OCI-LY3 (cell line): ENCODE results near the gene RNU5D-1.
A peak's percentile ranks its signal among the peaks of the same experiment; 100 is the strongest.

Experiments
- H2AFZ ChIP-seq: fragments of 200-600, 300-600 bp; shearing (Covaris generic); 2 replicates; pipeline ENCODE4 v1.6.0; 2014; ENCODE audit warnings: antibody characterized with exemption, low read depth, low read length
- H3K27ac ChIP-seq: fragments of 200-600, 300-600 bp; sonication (generic); 2 replicates; pipeline ENCODE4 v1.5.1; 2014; ENCODE audit warnings: mild to moderate bottlenecking, low read length, moderate library complexity, mixed read lengths
- H3K27me3 ChIP-seq: fragments of 200-600, 300-600 bp; sonication (generic); 2 replicates; pipeline ENCODE4 v1.6.1; 2014; ENCODE audit warnings: low read depth, low read length, mixed read lengths
- H3K36me3 ChIP-seq: fragments of 200-600, 300-600 bp; sonication (generic); replicated peaks from 2 replicates; pipeline ENCODE3; 2014; ENCODE audit warnings: low read depth, low read length, mixed read lengths
- H3K4me1 ChIP-seq: fragments of 300-600, 200-600 bp; sonication (generic); 2 replicates; pipeline ENCODE4 v1.6.1; 2014; ENCODE audit warnings: low read length, mixed read lengths
- H3K4me2 ChIP-seq: fragments of 200-600, 300-600 bp; sonication (generic); 2 replicates; pipeline ENCODE4 v1.6.1; 2014; ENCODE audit warnings: low read length, mixed read lengths
- H3K4me3 ChIP-seq: fragments of 300-600, 200-600 bp; sonication (generic); 2 replicates; pipeline ENCODE4 v1.5.1; 2014; ENCODE audit warnings: antibody characterized with exemption, mild to moderate bottlenecking, low read length, moderate library complexity
- H3K79me2 ChIP-seq: fragments of 300-600, 200-600 bp; shearing (Covaris generic); 2 replicates; pipeline ENCODE4 v1.6.1; 2014; ENCODE audit warnings: mild to moderate bottlenecking, low read length, mixed read lengths
- H3K9ac ChIP-seq: fragments of 300-600, 200-600 bp; shearing (Covaris generic); 2 replicates; pipeline ENCODE4 v1.6.0; 2014; ENCODE audit warnings: mild to moderate bottlenecking, low read length, moderate library complexity
- H3K9me3 ChIP-seq: fragments of 200-600, 300-600 bp; shearing (Covaris generic); 2 replicates; pipeline ENCODE4 v1.6.1; 2014; ENCODE audit warnings: low read length, mixed read lengths; ENCODE audit not compliant: insufficient read depth
- H4K20me1 ChIP-seq: fragments of 200-600, 300-600 bp; sonication (generic); 2 replicates; pipeline ENCODE4 v1.6.1; 2016; ENCODE audit warnings: low read length, mixed read lengths; ENCODE audit not compliant: insufficient read depth
- CTCF ChIP-seq: fragments of 200-600, 300-600 bp; sonication (generic); IDR thresholded peaks from 2 replicates; pipeline ENCODE4 v1.5.1; 2014; ENCODE audit warnings: antibody characterized with exemption, low read length, low read depth
- EZH2phosphoT487 ChIP-seq: fragments of 200-600 bp; shearing (Covaris generic); IDR thresholded peaks from 2 replicates; pipeline ENCODE4 v1.6.1; 2018; ENCODE audit warnings: antibody characterized with exemption, mixed run types, low read depth

RNU5D-1 gene

GRCh38 chr1:44714532-44714931, 16.4 kb downstream of the RNU5D-1 start:
- Histone ChIP-seq H3K9ac (no peak overlapping the region), H3K4me2 (peak overlapping the region; percentile 60), H3K4me3 (no peak overlapping the region), H3K4me1 (peaks cover 60% of the 10 kb centered on the region), H3K79me2 (no peaks in the 10 kb centered on the region), H3K9me3 (no peaks in the 10 kb centered on the region), H2AFZ (no peak overlapping the region), H3K36me3 (no peaks in the 10 kb centered on the region), H3K27me3 (peaks cover 14% of the 10 kb centered on the region), H3K27ac (no peak overlapping the region), H4K20me1 (no peaks in the 10 kb centered on the region)
- TF ChIP-seq EZH2phosphoT487 = no peak

- TF ChIP-seq CTCF = no peak
- no peak for TF ChIP-seq EZH2phosphoT487
- Histone ChIP-seq H3K36me3 (no peaks in the 10 kb centered on the region), H3K9me3 (no peaks in the 10 kb centered on the region), H4K20me1 (no peaks in the 10 kb centered on the region), H3K27me3 (peaks cover 14% of the 10 kb centered on the region), H2AFZ (no peak overlapping the region), H3K4me1 (peaks cover 52% of the 10 kb centered on the region), H3K79me2 (no peaks in the 10 kb centered on the region), H3K27ac (peak overlapping the region; percentile 35), H3K4me2 (peak overlapping the region; percentile 48), H3K4me3 (peak overlapping the region; percentile 48), H3K9ac (no peak overlapping the region)
These were observed 17.6 kb downstream of the RNU5D-1 start for GRCh38 chr1:44713321-44713781.

GRCh38 chr1:44707959-44708831, 22.8 kb downstream of the RNU5D-1 start:
- Histone ChIP-seq H4K20me1 (no peaks in the 10 kb centered on the region), H3K36me3 (no peaks in the 10 kb centered on the region), H3K4me2 (peak overlapping the region; percentile 72), H3K27ac (no peak overlapping the region), H3K4me1 (peaks cover 11% of the 10 kb centered on the region), H3K4me3 (peak overlapping the region; percentile 55), H3K79me2 (no peaks in the 10 kb centered on the region), H2AFZ (peak overlapping the region; percentile 72), H3K9me3 (no peaks in the 10 kb centered on the region), H3K27me3 (peaks cover 14% of the 10 kb centered on the region), H3K9ac (0 out of 2 replicates have a peak overlapping the region, but pooled peaks have one; percentile 5)
- TF ChIP-seq EZH2phosphoT487 (no peak), CTCF (peak; percentile 64)

- H4K20me1 ChIP-seq = no peaks in the 10 kb centered on the region
- H3K27ac ChIP-seq = no peak overlapping the region
- H2AFZ ChIP-seq = 0 out of 2 replicates have a peak overlapping the region, but pooled peaks have one; percentile 72
- no peaks in the 10 kb centered on the region for H3K79me2 ChIP-seq
- peaks cover 3% of the 10 kb centered on the region for H3K4me1 ChIP-seq
- no peak overlapping the region for H3K9ac ChIP-seq
- H3K36me3 ChIP-seq = no peaks in the 10 kb centered on the region
- no peak for TF ChIP-seq CTCF
- no peak for TF ChIP-seq EZH2phosphoT487
- peak overlapping the region; percentile 55 for H3K4me3 ChIP-seq
- H3K9me3 ChIP-seq = no peaks in the 10 kb centered on the region
- H3K4me2 ChIP-seq = peak overlapping the region; percentile 72
- H3K27me3 ChIP-seq = peaks cover 14% of the 10 kb centered on the region
These were observed 23.7 kb downstream of the RNU5D-1 start for GRCh38 chr1:44707112-44707881.
